Fibroblast of gingiva (primary cell): ENCODE data around the gene SPTBN2.
"Not testable (repeated sequence)": the region's sequence is repeated elsewhere in the genome, so short reads cannot be mapped to it uniquely, and the experiment has no call there.

Source experiments
- DNase-seq: peaks from one replicate; pipeline ENCODE4 v3.0.0-alpha.2; 2011; ENCODE audit warnings: low read depth

The SPTBN2 gene

DNA sequence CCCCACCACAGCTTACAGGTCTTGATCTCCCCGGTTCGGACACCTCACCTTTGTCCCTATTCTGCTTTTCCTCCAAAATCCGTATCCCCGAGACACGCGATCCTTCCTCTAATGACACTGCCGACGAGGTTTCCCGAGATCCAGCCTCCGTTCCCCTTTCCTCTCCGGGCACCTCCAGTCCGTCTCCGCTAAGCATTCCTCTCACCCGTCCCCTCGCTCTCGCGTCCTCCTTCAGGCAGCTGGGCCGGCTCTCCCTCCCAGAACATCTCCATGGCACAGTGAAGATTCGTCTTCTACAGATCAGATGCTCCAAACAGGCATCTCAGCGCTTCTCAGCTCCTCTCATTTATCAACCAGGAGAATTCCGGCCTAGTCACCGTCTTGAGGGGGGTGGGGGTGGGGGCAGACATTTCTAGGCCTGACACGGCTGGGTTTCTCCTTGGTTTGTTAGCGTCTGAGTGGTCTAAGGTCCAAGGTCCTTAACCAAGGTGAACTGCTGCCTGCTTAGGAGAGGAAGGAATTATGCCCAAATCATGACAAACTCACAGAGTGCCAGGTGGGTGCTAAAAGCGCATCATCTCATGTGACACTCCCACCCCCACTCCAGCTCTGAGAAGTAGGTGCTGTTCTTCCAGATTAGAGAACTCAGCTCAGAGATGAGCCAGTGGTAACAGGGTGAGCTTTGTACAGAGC, at the start of gene SPTBN2:
TSS of gene SPTBN2 (minus strand) at position 524 of the 693 bp plus-strand sequence. CDS start 7,976 bp downstream, outside the sequence.
- DNase-seq = no peak

DNA sequence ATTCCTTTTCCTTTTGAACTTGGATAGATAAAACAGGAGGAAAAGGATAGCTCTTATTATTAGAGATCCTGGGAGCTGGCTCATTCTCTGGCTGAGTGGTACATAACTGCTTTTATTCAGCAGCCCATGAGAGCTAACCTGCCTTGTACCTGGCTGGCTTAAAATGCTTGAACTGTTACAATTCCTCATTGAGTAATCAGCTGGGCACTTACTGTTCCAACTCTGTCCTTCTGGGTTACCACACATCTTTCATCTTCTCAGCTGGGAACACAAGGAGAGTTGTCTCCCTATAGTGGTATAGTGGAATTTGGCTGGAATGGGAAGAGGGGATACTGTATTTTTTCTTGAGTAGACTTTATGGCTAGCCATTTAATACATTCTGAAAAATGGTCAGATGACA, 39.8 kb upstream of the SPTBN2 start:
- DNase-seq = no peak

DNA sequence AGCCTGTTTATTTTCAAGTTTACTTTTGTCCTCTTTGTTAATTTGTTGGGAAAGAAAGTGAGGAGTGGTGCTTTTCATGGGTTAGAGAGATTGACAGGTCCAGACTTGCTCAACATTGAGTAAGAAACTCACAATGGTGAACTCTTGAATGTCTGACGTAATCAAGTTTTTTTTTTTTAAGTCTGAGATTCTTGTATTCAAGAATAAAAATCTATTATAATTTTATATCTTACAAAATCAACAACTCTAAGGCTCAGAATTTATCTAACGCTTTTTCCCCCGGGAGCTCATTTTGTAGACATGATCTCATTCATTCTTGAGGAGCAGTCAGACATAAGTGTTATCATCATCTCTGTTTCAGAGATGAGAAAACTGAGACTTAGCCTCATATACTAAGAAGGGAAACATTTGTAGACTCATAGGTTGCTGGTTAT, 39.1 kb upstream of the SPTBN2 start:
- peak; percentile 1 for DNase-seq

DNA sequence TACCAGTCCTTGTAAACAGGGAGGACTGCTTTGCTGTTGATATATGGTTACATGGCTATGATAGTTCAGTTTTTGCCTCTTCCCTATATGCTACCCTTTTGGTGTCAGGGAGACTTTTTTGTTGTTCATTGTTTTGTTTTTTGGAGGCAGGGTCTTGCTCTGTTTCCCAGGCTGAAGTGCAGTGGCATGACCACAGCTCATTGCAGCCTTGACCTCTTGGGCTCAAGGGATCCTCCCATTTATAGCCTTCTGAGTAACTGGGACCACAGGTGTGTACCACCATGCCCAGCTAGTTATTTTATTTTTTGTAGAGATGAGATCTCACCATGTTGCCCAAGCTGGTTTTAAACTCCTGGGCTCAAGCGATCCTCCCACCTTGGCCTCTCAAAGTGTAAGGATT, 38.6 kb upstream of the SPTBN2 start:
- DNase-seq = no peak

DNA sequence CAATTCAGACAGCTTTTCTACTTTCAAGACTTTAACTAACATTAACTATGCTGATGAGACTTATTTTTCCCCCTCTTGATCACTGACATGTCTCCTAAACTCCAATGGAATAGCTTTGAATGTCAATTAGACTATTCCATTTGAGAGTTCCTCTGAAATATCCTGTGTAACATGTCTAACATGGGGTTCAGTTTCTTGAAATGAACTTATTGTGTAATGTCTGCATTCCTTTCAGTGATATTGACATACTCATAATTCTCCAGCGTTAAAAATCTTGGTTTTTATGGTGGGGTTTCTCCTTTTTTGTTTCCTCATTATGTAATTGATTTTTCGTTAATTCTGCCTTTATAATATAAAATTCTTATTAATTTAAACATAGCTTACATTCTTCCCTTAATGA, 37.7 kb upstream of the SPTBN2 start:
- no peak for DNase-seq

DNA sequence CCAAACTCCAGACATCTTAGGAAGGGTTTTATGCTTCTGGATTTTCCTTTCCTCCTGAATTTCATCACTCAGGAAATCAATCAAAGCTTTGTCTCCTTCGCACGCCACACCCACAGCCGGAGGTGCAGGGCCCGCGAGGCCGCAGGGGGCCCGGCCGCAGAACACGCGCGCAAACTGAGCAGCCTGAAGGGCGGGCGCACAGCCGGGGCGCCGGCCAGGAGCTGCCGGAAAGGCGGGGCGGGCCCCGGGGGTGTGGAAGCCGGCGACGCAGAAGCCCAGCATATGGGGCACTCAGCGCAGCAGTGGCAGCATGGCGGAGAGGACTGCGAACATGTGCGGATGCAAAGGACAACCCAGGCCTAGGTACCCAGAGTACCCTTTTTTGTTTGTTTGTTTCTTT, 33.1 kb upstream of the SPTBN2 start:
- no peak for DNase-seq

DNA sequence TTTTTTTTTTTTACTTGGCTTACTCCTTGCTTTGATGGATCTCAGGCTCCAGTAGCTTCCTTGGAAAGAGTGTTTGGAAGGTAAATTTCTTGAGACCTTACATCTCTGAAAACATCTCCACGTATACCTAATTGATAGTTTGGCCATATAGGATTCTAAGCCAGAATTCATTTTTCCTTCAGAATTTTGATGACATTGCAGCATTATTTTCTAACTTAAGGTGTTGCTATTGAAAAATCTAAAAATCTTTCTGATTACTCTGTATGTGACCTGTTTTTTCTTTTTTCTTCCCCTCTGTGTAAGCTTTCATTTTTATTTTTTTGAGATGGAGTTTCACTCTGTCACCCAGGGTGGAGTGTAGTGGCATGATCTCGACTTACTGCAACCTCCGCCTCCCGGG, 23.1 kb upstream of the SPTBN2 start:
- DNase-seq = no peak

DNA sequence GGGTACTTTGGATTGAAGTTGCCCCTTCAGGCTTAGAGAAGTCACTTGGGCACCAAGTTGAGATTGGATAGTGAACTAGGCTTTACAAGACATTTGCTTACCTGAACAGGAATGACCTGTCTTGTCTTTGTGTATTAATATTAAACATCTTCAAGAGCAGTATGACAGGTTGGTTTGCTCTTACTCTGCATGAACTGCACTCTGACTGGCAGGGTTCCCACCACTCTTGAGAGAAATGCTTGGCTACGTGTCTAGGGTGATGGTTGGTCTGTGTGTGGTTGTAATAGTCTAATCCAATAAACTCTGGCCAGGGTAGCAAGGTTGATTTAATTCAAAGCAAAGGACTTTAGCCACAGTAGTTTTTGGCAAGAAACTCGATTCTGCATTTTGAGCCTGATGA, 20.1 kb upstream of the SPTBN2 start:
- no peak for DNase-seq

DNA sequence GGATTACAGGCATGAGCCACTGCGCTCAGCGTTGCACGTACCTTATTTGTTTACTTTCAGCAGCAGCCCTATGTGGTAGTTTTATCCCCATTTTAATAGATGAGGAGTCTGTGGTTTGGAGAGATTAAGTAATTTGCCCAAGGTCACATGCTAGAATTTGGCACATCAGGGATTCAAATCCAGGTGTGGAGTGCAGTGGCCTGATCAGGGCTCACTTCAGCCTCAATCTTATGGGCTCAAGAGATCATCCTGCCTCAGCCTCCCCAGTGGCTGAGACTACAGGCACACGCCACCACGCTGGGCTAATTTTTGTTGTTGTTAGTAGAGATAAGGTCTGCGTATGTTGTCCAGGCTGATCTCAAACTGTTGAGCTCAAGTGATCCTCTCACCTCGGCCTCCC, 18.5 kb upstream of the SPTBN2 start:
- no peak for DNase-seq

DNA sequence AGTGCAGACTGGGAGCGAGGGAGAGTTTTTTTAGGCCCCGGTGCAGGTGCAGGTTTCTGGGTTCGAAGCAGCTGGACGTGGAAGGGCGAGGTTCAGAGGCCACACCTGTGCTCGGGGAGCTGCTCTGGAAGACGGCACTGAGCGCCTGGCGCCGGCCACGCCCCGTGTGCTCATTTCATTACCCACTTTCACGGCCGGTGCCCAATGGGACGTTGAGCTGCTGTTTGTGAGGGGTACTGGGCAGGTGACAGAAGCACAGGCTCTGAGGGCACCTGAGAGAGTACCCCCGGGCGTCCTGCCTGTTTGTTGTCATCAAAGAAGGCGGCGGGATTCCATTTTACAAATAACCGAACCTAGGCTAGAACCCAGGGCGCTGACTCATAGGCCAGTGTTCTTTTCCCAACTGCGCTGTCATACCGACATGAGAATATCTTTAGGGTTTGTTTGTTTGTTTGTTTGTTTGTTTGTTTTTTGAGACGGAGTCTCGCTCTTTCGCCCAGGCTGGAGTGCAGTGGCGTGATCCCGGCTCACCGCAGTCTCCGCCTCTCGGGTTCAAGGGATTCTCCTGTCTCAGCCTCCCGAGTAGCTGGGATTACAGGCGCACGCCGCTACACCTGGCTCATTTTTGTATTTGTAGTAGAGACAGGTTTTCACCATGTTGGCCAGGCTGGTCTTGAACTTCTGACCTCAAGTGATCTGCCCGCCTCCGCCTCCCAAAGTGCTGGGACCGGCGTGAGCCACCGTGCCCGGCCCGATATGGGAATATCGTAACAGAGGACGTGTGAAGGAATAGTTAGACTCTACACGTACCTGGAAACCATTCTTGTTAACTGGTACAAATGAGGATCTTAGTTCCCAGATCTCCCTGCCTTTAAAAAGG, 16.6 kb upstream of the SPTBN2 start:
- no peak for DNase-seq

DNA sequence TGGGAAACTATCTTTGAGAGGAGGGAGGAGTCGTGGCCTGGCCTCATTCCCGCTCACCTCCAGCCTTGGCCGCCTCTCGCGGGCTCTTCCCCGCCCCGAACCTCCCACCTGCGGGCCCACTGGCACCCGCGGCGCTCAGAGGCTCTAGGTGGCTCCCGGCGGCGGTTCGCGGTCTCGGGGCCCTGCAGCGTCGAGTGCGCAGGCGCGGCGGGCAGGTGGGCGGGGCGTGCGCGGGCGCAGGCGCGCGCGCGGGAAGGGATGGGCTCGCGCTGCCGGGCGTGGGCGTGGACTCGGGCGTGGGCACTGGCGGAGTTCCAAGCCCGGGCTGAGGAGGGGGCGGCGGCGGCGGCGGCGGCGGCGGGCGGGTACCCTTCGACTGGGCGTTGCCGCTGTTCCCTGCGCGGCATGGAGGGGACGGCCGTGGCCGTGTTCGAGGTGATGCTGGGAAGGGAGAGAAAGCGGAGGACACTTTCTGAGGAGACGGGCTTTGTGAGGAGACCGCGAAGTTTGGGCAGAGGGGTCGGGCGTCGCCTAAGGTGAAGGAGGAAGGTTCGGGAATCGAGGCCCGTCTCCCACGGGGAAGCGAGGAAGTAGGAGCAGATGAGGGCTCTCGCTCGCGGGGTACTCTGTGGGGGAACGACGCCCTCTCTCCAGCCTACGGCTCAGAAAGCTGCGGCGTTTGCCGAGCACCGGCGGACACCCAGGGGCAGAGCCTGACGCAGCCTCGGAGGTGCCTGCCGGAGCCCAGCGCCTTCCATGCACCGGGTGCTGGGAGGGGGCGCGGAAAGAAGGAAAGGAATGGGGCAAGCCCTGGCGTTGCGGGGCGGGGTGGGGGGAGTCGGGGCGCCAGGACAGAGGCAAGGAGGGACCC, 15.7 kb upstream of the SPTBN2 start:
- DNase-seq = peak; percentile 49

DNA sequence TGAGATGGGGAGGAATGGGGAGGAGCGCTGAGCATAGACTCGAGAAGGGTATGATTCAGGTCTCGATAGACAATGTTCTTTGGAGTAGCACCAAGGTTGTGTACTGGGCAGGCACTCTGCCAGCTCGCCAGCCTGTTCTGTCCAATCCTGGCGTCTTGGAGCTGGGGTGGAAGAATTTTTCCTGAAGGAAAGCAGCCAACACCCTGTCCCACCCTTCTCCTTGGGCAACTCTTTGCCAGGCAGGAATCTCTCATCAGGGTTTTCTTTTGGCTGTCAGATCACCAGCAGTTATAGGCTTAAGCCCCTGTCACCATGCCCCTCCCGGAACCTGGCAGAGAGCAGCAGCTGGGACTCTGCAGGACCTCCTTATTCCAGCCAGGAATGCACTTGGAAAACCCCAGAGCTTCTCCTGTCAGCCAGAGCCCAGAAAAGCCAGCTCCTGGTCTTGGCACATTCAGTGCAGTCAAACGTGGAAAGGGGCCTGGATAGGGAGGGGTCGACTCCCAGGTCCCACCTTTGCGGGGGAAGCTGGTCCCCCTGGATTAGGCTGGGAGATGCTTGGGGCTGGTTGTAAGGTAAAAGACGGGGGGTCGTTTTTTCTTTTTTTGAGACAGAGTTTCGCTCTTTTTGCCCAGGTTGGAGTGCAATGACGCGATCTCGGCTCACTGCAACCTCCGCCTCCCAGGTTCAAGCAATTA, 14.4 kb upstream of the SPTBN2 start:
- DNase-seq = no peak

DNA sequence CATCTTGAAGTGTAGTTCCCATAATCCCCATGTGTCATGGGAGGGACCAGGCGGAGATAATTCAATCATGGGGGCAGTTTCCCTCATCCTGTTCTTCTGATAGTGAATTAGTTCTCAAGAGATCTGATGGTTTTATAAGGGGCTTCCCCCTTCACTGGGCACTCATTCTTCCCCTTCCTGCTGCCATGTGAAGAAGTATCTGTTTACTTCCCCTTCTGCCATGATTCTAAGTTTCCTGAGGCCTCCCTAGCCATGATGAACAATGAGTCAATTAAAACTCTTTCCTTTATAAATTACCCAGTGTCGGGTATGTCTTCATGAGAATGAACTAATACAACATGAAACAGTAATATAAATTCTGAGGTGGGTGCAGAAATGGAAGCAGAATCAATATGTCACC, 12.1 kb upstream of the SPTBN2 start:
- DNase-seq = no peak

DNA sequence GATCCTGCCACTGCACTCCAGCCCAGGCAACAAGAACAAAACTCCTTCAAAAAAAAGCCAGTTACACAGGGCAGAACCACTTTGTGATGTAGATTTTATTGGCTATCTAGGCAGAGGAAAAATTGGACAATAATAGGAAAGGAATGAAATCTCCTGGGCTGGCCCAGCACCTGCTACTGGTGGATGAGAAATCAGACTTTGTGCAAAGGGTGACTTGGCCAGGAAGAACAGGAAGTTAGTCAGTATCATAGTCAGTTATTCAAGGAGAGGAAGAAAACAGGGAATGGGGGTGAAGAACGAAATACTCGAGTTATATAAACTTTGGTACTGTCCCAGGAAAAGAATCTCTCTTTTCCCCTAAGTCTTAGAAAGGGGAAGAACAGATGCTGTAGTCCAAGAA, 11.0 kb upstream of the SPTBN2 start:
- DNase-seq = no peak

DNA sequence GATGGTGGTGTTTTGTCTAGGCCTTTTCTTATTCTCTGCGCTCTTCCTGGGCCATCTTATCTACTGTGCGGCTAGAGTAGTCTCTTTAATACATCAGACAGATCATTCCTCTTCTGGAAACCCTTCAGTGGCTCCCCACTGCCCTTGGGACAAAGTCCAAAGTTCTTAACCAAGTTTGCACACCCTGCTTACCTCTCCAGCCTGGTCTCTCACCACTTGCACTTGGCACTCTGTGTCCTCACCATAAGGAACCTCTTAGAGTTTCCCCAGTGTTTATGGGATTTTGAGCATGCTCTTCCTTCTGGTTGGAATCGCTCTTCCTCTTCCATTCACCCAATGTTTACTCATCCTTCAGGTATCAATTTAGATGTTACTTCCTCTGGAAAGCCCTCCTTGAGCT, 5.2 kb upstream of the SPTBN2 start:
- DNase-seq = no peak

DNA sequence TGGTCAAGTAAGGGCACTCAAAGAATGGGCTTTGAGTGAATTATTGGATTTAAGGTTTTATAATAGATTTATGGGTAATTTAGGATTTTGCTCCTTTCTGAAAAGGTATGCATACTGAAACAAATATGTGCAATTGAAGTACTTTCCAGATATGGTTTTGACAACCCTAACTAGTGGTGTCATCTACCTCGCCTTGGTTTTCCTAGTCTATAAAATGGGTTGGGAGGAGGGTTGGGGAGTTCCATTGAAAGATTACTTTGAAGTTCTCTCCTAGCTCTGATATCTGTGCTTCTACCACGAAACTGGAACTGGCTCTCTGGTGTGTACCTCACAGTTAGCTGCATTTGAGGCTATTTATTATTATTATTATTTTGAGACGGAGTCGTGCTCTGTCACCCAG, 431 bp upstream of the SPTBN2 start:
- DNase-seq = no peak

DNA sequence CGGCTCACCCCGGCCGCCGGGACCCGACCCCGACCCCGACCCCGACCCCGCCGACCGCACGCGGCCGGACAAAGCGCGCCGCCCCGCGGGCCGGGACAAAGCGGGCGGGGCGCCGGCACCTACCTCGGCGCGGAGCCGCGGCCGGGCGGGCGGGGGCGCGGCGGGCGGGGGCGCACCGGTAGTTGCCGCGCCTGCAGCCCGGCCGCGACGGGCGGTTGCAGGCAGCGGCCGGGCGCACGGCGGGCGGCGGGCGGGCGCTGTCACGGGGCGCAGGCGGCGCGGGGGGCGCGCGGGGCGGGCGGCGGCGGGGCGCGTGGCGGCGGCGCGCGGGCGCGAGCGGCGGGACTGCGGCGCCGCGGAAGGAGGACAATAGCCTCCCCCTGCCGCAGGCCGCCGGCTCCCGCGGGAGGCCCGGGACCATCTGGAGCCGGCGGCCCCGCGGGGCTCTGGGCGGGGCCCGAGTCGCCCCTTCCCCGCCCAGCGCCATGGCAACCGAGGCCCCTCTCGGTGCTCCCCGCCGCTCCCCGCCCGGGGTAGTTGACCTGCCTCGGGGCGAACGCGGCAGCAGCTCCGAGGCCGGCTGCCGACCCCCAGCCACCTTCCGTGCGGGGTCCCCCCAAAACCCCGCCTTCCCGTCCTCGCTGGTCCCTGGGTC, 851 bp downstream of the SPTBN2 start:
- DNase-seq = no peak

DNA sequence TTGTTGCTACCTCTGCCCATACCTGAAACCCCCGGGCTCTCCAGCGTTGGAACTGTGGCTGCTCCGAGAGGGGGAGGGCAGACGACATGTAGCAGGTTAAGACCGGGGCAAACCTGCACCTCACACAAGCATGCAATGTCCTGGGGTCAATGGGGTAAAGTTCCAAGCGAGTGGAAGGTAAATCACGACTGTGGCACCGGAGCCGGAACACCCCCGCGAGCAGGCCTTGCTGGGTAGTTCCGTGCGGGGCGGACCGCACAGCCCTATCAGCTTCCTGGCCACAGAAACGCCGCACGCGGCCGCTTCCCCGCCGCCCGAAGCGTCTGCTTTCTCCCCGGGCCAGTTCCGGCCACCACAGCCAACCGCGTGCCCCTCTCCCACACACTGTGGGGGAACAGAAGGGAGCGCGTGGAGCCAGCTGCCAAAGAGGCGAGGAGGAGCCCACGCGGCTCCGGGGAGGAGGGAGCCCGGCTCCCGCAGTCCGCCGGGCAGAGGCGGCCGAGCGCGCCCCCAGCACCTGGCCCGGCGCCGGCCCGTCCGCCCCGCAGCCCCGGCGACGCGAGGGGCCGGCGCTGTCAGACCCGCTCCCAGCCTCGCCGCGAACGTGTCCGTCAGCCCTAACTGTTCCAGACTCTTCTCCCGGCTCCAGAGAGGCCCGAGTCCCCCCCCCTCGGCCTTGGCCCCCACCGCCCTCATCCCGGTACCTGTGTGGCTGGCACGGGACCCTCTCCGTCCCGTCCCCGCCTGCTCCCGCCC, 1.6 kb downstream of the SPTBN2 start:
- no peak for DNase-seq

DNA sequence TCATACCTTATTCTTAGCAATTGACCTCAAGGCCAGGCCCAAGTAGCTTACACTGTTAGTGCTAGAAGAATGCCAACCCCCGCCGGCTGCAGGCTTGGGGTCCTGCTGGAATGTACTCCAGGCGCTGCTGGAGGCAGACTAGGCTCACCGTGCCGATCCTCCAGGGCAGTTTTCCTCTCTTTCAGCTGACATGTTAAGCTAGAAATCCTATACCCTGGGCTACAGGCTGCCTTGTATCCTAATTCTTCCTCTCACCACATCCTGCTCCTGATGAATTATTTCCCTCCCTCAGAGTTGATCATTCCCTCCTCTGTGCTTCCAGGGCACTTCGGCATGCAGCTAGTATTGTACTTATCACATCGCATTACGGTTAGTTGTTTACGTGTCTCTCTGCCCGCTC, 3.4 kb downstream of the SPTBN2 start:
- no peak for DNase-seq

DNA sequence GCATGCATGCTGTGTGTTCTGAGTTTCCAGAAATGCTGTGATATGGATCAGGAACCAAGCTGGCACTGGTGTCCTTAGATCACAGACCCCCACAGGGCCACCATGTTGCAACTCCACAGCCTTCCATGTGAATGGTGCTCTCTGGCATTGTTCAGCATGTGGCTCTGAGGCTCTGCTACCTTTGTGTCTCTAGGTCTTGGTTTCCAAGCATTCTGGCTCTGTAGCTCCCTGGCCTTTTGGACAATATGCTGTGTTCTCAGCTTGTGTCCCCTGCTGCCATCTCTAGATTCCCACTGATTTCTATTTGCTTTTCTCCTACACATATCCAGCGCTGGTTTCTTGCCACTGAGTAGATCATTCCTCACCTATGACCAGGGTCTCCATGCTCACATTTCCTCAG, 3.9 kb downstream of the SPTBN2 start:
- no peak for DNase-seq

DNA sequence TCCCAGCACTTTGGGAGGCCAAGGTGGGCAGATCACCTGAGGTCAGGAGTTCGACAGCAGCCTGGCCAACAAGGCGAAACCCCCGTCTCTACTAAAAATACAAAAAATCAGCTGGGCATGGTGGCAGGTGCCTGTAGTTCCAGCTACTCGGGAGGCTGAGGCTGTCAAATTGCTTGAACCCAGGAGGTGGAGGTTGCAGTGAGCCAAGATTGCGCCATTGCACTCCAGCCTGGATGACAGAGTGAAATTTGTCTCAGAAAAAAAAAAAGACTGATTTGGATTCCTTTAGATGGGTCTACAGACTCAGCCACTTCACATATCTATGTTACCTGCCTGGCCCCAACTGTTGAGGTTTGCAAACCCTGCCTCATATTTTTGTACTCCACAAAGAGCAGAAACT, 4.8 kb downstream of the SPTBN2 start:
- DNase-seq = not testable (repeated sequence)
